Vagina (tissue), 2 donors: ENCODE results near the gene KREMEN2.

ENCODE experiments used
- POLR2A ChIP-seq, 2 donors: fragments of 450-650 bp; IDR thresholded peaks; one replicate each; pipeline ENCODE4 v1.6.1; 2017; ENCODE audit warnings: antibody characterized with exemption in 2 of 2, mild to moderate bottlenecking in 2 of 2, moderate library complexity in 2 of 2
- TF ChIP-seq, protein P1 (sequence below), 3 experiments: fragments of 450-650 bp in 2 of 3; fragments of 200-600 bp in 1 of 3; sonication (generic) in 1 of 3; IDR thresholded peaks; one replicate each; pipeline ENCODE4 v1.5.1; 2017 to 2019; ENCODE audit warnings: antibody characterized with exemption in 3 of 3, mild to moderate bottlenecking in 2 of 3, moderate library complexity in 2 of 3

DNA sequence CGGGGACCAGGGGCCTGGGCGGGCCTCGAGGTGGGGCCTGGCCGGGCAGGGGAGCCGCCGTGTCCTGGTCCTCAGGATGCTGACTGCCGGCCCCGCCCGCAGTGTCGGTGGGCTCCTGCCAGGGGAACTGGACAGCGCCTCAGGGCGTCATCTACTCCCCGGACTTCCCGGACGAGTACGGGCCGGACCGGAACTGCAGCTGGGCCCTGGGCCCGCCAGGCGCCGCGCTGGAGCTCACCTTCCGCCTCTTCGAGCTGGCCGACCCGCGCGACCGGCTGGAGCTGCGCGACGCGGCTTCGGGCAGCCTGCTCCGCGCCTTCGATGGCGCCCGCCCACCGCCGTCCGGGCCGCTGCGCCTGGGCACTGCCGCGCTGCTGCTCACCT lies 2.7 kb downstream of the KREMEN2 start:
- TF ChIP-seq, protein P1, sequence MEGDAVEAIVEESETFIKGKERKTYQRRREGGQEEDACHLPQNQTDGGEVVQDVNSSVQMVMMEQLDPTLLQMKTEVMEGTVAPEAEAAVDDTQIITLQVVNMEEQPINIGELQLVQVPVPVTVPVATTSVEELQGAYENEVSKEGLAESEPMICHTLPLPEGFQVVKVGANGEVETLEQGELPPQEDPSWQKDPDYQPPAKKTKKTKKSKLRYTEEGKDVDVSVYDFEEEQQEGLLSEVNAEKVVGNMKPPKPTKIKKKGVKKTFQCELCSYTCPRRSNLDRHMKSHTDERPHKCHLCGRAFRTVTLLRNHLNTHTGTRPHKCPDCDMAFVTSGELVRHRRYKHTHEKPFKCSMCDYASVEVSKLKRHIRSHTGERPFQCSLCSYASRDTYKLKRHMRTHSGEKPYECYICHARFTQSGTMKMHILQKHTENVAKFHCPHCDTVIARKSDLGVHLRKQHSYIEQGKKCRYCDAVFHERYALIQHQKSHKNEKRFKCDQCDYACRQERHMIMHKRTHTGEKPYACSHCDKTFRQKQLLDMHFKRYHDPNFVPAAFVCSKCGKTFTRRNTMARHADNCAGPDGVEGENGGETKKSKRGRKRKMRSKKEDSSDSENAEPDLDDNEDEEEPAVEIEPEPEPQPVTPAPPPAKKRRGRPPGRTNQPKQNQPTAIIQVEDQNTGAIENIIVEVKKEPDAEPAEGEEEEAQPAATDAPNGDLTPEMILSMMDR (IDR thresholded peaks at IDR 0.05) = no peak
- no peak for TF ChIP-seq POLR2A (IDR thresholded peaks at IDR 0.05)
